Omental fat pad (tissue), 4 donors: Measurements from ENCODE around the gene ID4. TPM values are rescaled to one million over a fixed set of nuclear protein-coding genes. Genes with fewer than 3 reads are reported as not detected.
A peak's percentile ranks its signal among the peaks of the same experiment; 100 is the strongest.

Experiments
- ATAC-seq: fragments of 150-250 bp; one replicate; pipeline ENCODE4 v1.9.1; 2016; ENCODE audit warnings: mild to moderate bottlenecking, moderate library complexity; ENCODE audit not compliant: low FRiP score
- DNase-seq: peaks from one replicate; pipeline ENCODE4 v3.0.0-alpha.2; 2019; ENCODE audit warnings: low spot score
- total RNA-seq, 4 donors: library from RNA; depleted of rRNA; stranded (reverse); fragments of >200 nt; gene quantifications; one replicate each; pipeline ENCODE4 v1.1.0, GENCODE V29; 2016
- TF ChIP-seq, protein P1 (sequence below), 3 donors: fragments of 450-650 bp; IDR thresholded peaks; one replicate each; pipeline ENCODE4 v1.5.1; 2016 to 2017; ENCODE audit warnings: antibody characterized with exemption in 3 of 3, mild to moderate bottlenecking in 3 of 3, moderate library complexity in 2 of 3

ID4 gene
- total RNA-seq, 4 donors from 2014 or later, result 8.5 to 184 (median 82.1) TPM

DNA sequence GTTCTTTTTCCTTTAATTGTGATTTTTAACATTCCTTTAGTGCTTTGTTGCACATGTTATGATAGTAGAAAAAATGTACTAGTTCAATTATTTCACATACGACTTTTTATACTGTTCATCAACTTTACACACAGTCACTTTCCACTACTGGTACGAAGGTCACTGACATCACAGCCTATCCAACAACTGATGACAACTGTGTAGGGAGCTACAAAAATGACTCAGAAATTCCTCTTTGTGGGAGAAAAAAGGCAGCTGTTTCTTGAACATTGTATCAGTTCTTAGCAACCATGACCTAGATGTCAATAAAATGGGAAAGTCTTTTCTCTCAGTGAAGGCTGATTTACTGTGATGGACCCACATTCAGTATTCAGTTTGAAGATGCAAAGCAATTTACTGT lies 7.0 kb upstream of the ID4 start:
- TF ChIP-seq, protein P1, sequence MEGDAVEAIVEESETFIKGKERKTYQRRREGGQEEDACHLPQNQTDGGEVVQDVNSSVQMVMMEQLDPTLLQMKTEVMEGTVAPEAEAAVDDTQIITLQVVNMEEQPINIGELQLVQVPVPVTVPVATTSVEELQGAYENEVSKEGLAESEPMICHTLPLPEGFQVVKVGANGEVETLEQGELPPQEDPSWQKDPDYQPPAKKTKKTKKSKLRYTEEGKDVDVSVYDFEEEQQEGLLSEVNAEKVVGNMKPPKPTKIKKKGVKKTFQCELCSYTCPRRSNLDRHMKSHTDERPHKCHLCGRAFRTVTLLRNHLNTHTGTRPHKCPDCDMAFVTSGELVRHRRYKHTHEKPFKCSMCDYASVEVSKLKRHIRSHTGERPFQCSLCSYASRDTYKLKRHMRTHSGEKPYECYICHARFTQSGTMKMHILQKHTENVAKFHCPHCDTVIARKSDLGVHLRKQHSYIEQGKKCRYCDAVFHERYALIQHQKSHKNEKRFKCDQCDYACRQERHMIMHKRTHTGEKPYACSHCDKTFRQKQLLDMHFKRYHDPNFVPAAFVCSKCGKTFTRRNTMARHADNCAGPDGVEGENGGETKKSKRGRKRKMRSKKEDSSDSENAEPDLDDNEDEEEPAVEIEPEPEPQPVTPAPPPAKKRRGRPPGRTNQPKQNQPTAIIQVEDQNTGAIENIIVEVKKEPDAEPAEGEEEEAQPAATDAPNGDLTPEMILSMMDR (IDR thresholded peaks at IDR 0.05), result no peak
- DNase-seq, result no peak
- peak; percentile 28 for ATAC-seq

DNA sequence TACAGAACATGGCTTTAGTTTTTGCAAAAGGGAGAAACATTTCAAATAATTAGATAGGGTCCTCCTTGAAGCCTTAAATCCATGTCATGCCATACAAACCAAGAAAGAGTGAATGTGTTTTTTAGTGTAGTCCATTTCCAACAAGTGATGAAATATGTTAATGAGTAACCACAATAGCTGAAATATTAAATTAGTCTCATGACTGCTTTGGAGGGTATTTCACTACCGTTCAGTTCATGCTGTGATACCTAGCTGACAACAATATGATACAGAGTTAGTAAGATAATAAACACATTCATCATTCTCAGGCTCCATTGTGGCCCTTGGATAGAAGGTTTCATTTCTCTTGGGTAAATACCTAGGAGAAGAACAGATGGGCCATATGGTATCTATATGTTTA lies 5.8 kb upstream of the ID4 start:
- TF ChIP-seq, protein P1 (IDR thresholded peaks at IDR 0.05), result no peak
- DNase-seq (no peak), ATAC-seq (no peak)

DNA sequence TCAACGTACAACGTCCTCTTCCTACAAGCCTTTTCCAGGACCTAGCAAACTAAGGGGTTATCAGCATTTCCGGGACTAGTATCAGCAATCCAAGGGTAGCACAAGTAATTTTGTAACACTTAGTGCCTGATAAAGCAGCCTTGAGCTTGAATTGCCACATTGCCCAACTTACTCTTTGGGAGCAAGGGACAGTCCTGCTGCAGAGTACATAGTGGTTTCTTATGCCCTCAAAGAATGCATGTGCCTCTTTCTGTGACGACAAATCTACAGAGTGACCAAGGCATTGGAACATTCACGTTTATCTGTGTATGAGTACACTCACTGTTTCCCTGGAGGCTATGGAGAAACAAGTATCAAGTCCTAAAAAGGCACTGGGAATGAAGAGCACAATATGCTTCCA lies 3.2 kb upstream of the ID4 start:
- DNase-seq, result no peak
- no peak for ATAC-seq
- TF ChIP-seq, protein P1 (IDR thresholded peaks at IDR 0.05), result no peak

DNA sequence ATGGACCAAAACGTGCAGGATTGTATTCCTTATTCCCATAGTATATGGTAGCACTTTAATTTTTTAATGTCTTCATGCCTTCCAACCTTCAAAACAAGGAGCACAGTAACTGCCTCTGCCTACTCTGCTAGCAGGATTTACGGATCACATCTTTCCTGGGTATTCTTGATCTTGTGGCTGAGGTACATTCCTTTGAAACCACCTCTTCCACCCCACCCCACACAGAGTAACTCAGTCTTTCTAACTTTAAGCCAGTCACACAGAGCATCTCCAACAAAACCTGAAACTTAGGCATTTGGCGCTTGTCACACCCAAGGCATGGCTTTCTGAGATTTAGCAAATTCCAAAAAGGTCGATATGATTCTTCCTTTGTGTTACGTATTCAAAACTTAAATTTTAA lies 2.3 kb upstream of the ID4 start:
- DNase-seq, result no peak
- TF ChIP-seq, protein P1 (IDR thresholded peaks at IDR 0.05), result no peak
- ATAC-seq, result no peak

DNA sequence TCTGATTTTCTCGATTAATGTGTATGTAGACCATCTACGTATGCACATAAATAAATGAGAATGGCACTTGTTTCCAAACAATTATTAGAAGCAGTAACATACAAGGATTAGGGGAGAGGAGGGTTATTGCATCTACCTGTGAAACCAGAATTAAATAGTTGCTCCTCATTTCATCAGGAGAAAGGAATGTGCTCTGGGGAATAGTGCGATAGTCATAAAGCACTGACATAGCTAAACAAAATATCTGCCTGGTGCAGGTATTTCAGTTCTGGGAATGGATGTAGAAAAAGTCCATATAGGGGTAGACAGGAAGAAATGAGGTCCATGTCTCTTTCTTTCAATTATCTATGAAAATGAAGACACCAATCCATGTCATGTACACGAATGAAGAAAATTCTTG lies 1.6 kb upstream of the ID4 start:
- no peak for ATAC-seq
- DNase-seq, result no peak
- TF ChIP-seq, protein P1 (IDR thresholded peaks at IDR 0.05), result no peak

DNA sequence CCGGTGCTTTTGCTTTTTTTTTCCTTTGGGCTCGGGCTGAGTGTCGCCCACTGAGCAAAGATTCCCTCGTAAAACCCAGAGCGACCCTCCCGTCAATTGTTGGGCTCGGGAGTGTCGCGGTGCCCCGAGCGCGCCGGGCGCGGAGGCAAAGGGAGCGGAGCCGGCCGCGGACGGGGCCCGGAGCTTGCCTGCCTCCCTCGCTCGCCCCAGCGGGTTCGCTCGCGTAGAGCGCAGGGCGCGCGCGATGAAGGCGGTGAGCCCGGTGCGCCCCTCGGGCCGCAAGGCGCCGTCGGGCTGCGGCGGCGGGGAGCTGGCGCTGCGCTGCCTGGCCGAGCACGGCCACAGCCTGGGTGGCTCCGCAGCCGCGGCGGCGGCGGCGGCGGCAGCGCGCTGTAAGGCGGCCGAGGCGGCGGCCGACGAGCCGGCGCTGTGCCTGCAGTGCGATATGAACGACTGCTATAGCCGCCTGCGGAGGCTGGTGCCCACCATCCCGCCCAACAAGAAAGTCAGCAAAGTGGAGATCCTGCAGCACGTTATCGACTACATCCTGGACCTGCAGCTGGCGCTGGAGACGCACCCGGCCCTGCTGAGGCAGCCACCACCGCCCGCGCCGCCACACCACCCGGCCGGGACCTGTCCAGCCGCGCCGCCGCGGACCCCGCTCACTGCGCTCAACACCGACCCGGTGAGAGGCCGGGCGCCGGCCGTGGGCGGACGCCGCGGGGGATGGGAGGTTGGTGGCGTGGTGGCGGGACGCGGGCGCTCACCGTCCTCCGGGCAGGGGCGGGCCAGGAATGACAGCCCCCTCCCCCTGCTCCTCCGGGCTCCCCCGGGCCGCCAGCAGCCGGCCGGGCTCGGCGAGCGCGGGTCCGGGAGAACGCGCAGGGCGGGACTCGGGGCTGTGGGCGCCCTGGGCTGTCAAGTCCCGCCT lies 606 bp downstream of the ID4 start:
- peak; percentile 17 for ATAC-seq
- TF ChIP-seq, protein P1 (IDR thresholded peaks at IDR 0.05), result no peak
- no peak for DNase-seq
